ENCODE data around the gene ROBO1. TPM values are rescaled to one million over a fixed set of nuclear protein-coding genes. Genes with fewer than 3 reads are reported as not detected.
A peak's percentile ranks its signal among the peaks of the same experiment; 100 is the strongest.
"Not testable (repeated sequence)": the region's sequence is repeated elsewhere in the genome, so short reads cannot be mapped to it uniquely, and the experiment has no call there.

The ROBO1 gene
- total RNA-seq, 1 experiment from 2014 or later: 14.2 TPM

- no peak for DNase-seq (ENCODE audit: low read depth)
Measured at GRCh38 chr3:78801926-78802561, 965.8 kb downstream of the ROBO1 start.

GRCh38 chr3:78799681-78800080 lies 968.1 kb downstream of the ROBO1 start:
- DNase-seq (ENCODE audit: low read depth): peak; percentile 17

GRCh38 chr3:78798266-78798832 lies 969.4 kb downstream of the ROBO1 start:
- no peak for DNase-seq (ENCODE audit: low read depth)

GRCh38 chr3:78794431-78794830 lies 973.4 kb downstream of the ROBO1 start:
- no peak for DNase-seq (ENCODE audit: low read depth)

- no peak for DNase-seq (ENCODE audit: low read depth)
Measured at GRCh38 chr3:78792733-78793132, 975.1 kb downstream of the ROBO1 start.

GRCh38 chr3:78792212-78792611 lies 975.6 kb downstream of the ROBO1 start:
- DNase-seq (ENCODE audit: low read depth): no peak

- DNase-seq (ENCODE audit: low read depth): no peak
Measured at GRCh38 chr3:78791753-78792152, 976.0 kb downstream of the ROBO1 start.

GRCh38 chr3:78788839-78789238 lies 979.0 kb downstream of the ROBO1 start:
- no peak for DNase-seq (ENCODE audit: low read depth)

- no peak for DNase-seq (ENCODE audit: low read depth)
Measured at GRCh38 chr3:78785004-78785403, 982.8 kb downstream of the ROBO1 start.

- DNase-seq (ENCODE audit: low read depth): no peak
Measured at GRCh38 chr3:78781351-78781750, 986.4 kb downstream of the ROBO1 start.

- DNase-seq (ENCODE audit: low read depth): no peak
Measured at GRCh38 chr3:78765671-78766485, 1001.9 kb downstream of the ROBO1 start.

- DNase-seq (ENCODE audit: low read depth): no peak
Measured at GRCh38 chr3:78764634-78765033, 1003.2 kb downstream of the ROBO1 start.

- no peak for DNase-seq (ENCODE audit: low read depth)
Measured at GRCh38 chr3:78762121-78762520, 1005.7 kb downstream of the ROBO1 start.

- no peak for DNase-seq (ENCODE audit: low read depth)
Measured at GRCh38 chr3:78761126-78761525, 1006.7 kb downstream of the ROBO1 start.

GRCh38 chr3:78757731-78758130 lies 1010.1 kb downstream of the ROBO1 start:
- DNase-seq (ENCODE audit: low read depth): no peak

GRCh38 chr3:78754066-78754743 lies 1013.6 kb downstream of the ROBO1 start:
- peak; percentile 47 for DNase-seq (ENCODE audit: low read depth)

GRCh38 chr3:78751266-78751665 lies 1016.5 kb downstream of the ROBO1 start:
- no peak for DNase-seq (ENCODE audit: low read depth)

GRCh38 chr3:78750291-78750690 lies 1017.5 kb downstream of the ROBO1 start:
- DNase-seq (ENCODE audit: low read depth): not testable (repeated sequence)

GRCh38 chr3:78749056-78749455 lies 1018.7 kb downstream of the ROBO1 start:
- no peak for DNase-seq (ENCODE audit: low read depth)

- DNase-seq (ENCODE audit: low read depth): no peak
Measured at GRCh38 chr3:78745847-78746246, 1022.0 kb downstream of the ROBO1 start.

- no peak for DNase-seq (ENCODE audit: low read depth)
Measured at GRCh38 chr3:78742491-78742890, 1025.3 kb downstream of the ROBO1 start.

- no peak for DNase-seq (ENCODE audit: low read depth)
Measured at GRCh38 chr3:78742041-78742440, 1025.8 kb downstream of the ROBO1 start.

Data from M059J (cell line).